ENCODE results near the gene PACSIN2. TPM values are rescaled to one million over a fixed set of nuclear protein-coding genes. Genes with fewer than 3 reads are reported as not detected.

Gene PACSIN2
- total and polyA plus RNA-seq, 10 of the 15 experiments (the other 5 are each of a cell fraction or from before 2014, with no cell fraction given) = 0.93 to 78.7 (median 46.8) TPM

GRCh38 chr22:42862045-42862734, 152.8 kb downstream of the PACSIN2 start (continued):
- TF ChIP-seq MYB (IDR thresholded peaks at IDR 0.05; ENCODE audit: borderline replicate concordance, low read depth, low read length) = no peak
- TF ChIP-seq PAX8 (IDR thresholded peaks at IDR 0.05) = no peak
- no peak for TF ChIP-seq FOS (IDR thresholded peaks at IDR 0.05; ENCODE audit: borderline replicate concordance, extremely low read depth, insufficient read length)
- TF ChIP-seq ZNF24 (IDR thresholded peaks at IDR 0.05) = no peak
- TF ChIP-seq ZBTB11 (CRISPR knock-in tag; IDR thresholded peaks at IDR 0.05) = no peak
- TF ChIP-seq YBX1 (IDR thresholded peaks at IDR 0.05) = no peak

- H3K27ac ChIP-seq (ENCODE audit: control insufficient read depth, insufficient read depth) = peak overlapping the region; percentile 0; the same call in 1 of the 2 replicates
- intact Hi-C loops (cut with micrococcal nuclease; ENCODE audit: unreplicated experiment) (no loop called here), in situ Hi-C loops (cut with MboI) (no loop called here)
- BruUV-seq (replicated peaks) = no TSS peak
- DNase-seq (ENCODE audit: low read depth, low spot score) (no peak), ATAC-seq (no peak), FAIRE-seq (no peak)
- no peaks in the 10 kb centered on the region for H3K27me3 ChIP-seq (replicated peaks in 1 of 2; ENCODE audit: control insufficient read depth in 2 of 2, insufficient read depth in 2 of 2, low read length in 1 of 2)
- peaks cover 5% of the 10 kb centered on the region for H3K79me2 ChIP-seq (ENCODE audit: control insufficient read depth, insufficient read depth, low read length)
- no peak overlapping the region for H2AFZ ChIP-seq (ENCODE audit: control insufficient read depth, low read depth, low read length)
- H3K9ac ChIP-seq (ENCODE audit: control insufficient read depth, insufficient read depth, low read length) = no peak overlapping the region
- ChIA-PET RAD21 (ENCODE audit: unreplicated experiment) (interaction anchor here (0.9 to 1.3 kb wide), 2 partner anchors 27 to 34 kb away, joined by 3 to 5 read pairs; no protein-coding TSS in a partner anchor), SMC1A (ENCODE audit: uncharacterized antibody, unreplicated experiment) (interaction anchor here (1.3 to 1.8 kb wide), 4 partner anchors 13 to 172 kb away, joined by 4 to 5 read pairs (median 4); no protein-coding TSS in a partner anchor), POLR2A (no interaction called here), CTCF (interaction anchor here (1.3 to 1.6 kb wide), 3 partner anchors 8 to 238 kb away, joined by 3 to 4 read pairs (median 3); no protein-coding TSS in a partner anchor)
- TF ChIP-seq POU2F2 (IDR thresholded peaks at IDR 0.05; ENCODE audit: borderline replicate concordance, low read depth, low read length) (no peak), MEF2B (IDR thresholded peaks at IDR 0.05; ENCODE audit: partially characterized antibody, poor library complexity, severe bottlenecking) (no peak), KLF5 (IDR thresholded peaks at IDR 0.05; ENCODE audit: partially characterized antibody) (no peak), TCF12 (IDR thresholded peaks at IDR 0.05; ENCODE audit: low read depth, low read length) (no peak), CTCF (IDR thresholded peaks at IDR 0.05 in 2 of 3, conservative IDR thresholded peaks at IDR 0.05 in 1 of 3; ENCODE audit: control insufficient read depth in 2 of 3, extremely low read depth in 1 of 3, insufficient read depth in 1 of 3, low read depth in 3 of 3, low read length in 3 of 3) (no peak), ZNF274 (IDR thresholded peaks at IDR 0.05; ENCODE audit: insufficient read depth, insufficient read length) (no peak)
- no peaks in the 10 kb centered on the region for H3K36me3 ChIP-seq (ENCODE audit: control insufficient read depth in 2 of 2, insufficient read depth in 2 of 2, low read length in 1 of 2)
- peaks cover 6% of the 10 kb centered on the region; the same call in 2 of the 3 replicates for H3K9me3 ChIP-seq (replicated peaks; ENCODE audit: control insufficient read depth, insufficient read depth, low read length)
- WGBS (ENCODE audit: insufficient coverage, insufficient replicate concordance, low lambda C conversion rate, missing lambda C conversion rate) = 75% methylated on average over 4 of the region's 4 CpGs
- no peak overlapping the region for H3K4me3 ChIP-seq
- peaks cover 9% of the 10 kb centered on the region for H3K4me1 ChIP-seq (ENCODE audit: control insufficient read depth, insufficient read depth, low read length)
- no peak overlapping the region for H3K4me2 ChIP-seq (ENCODE audit: control insufficient read depth, insufficient read depth)
- H4K20me1 ChIP-seq (ENCODE audit: control insufficient read depth, insufficient read depth) = no peaks in the 10 kb centered on the region
These were observed 154.0 kb downstream of the PACSIN2 start for GRCh38 chr22:42860968-42861367.

All from GM12878 (cell line).